Body of pancreas (tissue), 4 donors: ENCODE results near the gene TOP3A. TPM values are rescaled to one million over a fixed set of nuclear protein-coding genes. Genes with fewer than 3 reads are reported as not detected.

ENCODE experiments used
- ATAC-seq: fragments of 150-250 bp; one replicate; pipeline ENCODE4 v1.9.1; 2016
- DNase-seq, 4 donors: peaks; one replicate each; pipeline ENCODE4 v3.0.0-alpha.2; 2019
- H3K27ac ChIP-seq, 4 donors: fragments of 200-600 bp; sonication (generic); 1 replicate in 3 of 4; 2 replicates in 1 of 4; pipeline versions ENCODE4 v1.5.1 to v1.6.1; 2016 to 2019; ENCODE audit warnings: mild to moderate bottlenecking in 1 of 4, mixed read lengths in 1 of 4, moderate library complexity in 1 of 4
- H3K27me3 ChIP-seq, 2 donors: fragments of 200-600 bp; sonication (generic); one replicate each; pipeline ENCODE4 v1.6.0; 2016; ENCODE audit warnings: mild to moderate bottlenecking in 1 of 2
- H3K36me3 ChIP-seq, 2 donors: fragments of 200-600 bp; sonication (generic); replicated peaks in 1 of 2; 2 replicates each; pipeline ENCODE4 v1.5.1; 2016; ENCODE audit warnings: low read depth in 2 of 2; ENCODE audit not compliant: insufficient read depth in 1 of 2
- H3K4me1 ChIP-seq: fragments of 200-600 bp; sonication (generic); one replicate; pipeline ENCODE4 v1.6.0; 2016
- H3K4me3 ChIP-seq, 2 donors: fragments of 200-600 bp; sonication (generic); 1 replicate in 1 of 2; 2 replicates in 1 of 2; pipeline ENCODE4 v1.5.1; 2016 to 2019
- H3K9me3 ChIP-seq, 3 donors: fragments of 200-600 bp; sonication (generic); 1 replicate in 2 of 3; 2 replicates in 1 of 3; pipeline ENCODE4 v1.5.1; 2016
- POLR2A ChIP-seq, 3 donors: fragments of 450-650 bp; IDR thresholded peaks; one replicate each; pipeline ENCODE4 v1.6.1; 2016; ENCODE audit warnings: antibody characterized with exemption in 3 of 3, mild to moderate bottlenecking in 2 of 3
- WGBS, 2 donors: methylation state at CpG; one replicate each; pipeline ENCODE4 v1.1.5; 2017; 5-methylcytosine and 5-hydroxymethylcytosine counted together
- intact Hi-C: fragments of 100-400 bp; cut with DNase I; formaldehyde crosslinking; loops from one replicate; pipeline ENCODE4 v1.15.1; 2023
- total RNA-seq, 2 donors: library from RNA; depleted of rRNA; stranded (reverse); fragments of >200 nt; gene quantifications; one replicate each; pipeline ENCODE4 v1.1.0, GENCODE V29; 2016
- TF ChIP-seq, protein P1 (sequence below), 7 experiments: fragments of 450-650 bp in 4 of 7; fragments of 200-600 bp in 3 of 7; sonication (generic) in 3 of 7; IDR thresholded peaks; one replicate each; pipeline ENCODE4 v1.5.1; 2016 to 2019; ENCODE audit warnings: antibody characterized with exemption in 7 of 7

TOP3A gene
- total RNA-seq, 2 donors from 2014 or later = 13.2 to 22.3 TPM

DNA sequence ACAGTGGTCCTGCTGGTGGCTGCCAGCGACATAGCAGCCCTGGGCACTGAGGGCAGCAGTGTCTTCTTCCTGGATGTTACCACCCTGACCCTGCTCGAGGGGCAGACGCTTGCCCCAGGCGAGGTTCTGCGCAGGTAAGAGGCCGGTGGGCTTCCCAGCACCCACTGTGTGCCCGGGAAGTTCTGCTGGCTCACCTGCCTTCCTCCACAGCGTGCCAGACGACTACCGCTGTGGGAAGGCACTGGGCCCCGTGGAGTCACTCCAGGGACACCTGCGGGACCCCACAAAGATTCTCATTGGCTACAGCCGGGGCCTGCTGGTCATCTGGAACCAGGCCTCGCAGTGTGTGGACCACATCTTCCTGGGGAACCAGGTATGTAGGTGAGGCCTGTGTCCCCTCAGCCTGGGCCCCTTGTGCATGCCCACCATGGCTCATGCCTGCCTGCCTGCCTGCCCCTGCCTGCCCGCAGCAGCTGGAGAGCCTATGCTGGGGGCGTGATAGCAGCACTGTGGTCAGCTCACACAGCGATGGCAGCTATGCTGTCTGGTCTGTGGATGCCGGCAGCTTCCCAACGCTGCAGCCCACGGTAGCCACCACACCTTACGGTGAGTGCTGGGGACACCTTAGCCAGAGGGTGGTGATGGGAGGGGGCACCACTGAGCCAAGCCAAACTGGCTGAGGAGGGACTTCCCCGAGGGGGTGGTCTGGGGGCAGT is 80.8 kb downstream of the TOP3A start:
- H3K36me3 ChIP-seq = no peaks in the 10 kb centered on the region
- no peak for DNase-seq
- intact Hi-C loops = no loop called here

DNA sequence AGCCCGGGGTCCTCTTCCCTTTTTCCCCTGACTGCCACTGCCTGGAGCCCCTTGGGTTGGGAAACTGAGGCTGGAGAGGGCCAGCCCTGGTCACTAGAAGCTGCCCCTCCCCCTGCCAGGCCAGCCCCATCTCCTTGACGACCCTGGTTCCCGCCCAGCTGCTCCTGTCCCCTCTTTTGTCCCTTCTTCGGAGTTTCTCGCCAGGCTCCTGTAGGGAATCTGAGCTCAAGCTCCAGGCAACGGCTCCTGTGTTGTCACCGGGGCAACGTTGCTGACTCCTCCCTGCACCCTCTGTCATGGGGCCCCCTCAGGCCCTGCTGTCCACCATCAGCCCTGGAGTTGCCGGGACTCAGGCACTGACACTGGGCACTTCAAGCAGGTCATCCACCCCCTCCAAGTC is 83.6 kb downstream of the TOP3A start:
- ATAC-seq (no peak), DNase-seq (no peak)
- Histone ChIP-seq H3K9me3 (no peaks in the 10 kb centered on the region), H3K4me1 (peaks cover 6% of the 10 kb centered on the region), H3K27ac (no peak overlapping the region), H3K4me3 (no peak overlapping the region), H3K27me3 (no peaks in the 10 kb centered on the region), H3K36me3 (no peaks in the 10 kb centered on the region)
- 71 to 76% methylated on average over 5 to 9 of the region's 9 CpGs for WGBS, 2 donors
- TF ChIP-seq, protein P1, sequence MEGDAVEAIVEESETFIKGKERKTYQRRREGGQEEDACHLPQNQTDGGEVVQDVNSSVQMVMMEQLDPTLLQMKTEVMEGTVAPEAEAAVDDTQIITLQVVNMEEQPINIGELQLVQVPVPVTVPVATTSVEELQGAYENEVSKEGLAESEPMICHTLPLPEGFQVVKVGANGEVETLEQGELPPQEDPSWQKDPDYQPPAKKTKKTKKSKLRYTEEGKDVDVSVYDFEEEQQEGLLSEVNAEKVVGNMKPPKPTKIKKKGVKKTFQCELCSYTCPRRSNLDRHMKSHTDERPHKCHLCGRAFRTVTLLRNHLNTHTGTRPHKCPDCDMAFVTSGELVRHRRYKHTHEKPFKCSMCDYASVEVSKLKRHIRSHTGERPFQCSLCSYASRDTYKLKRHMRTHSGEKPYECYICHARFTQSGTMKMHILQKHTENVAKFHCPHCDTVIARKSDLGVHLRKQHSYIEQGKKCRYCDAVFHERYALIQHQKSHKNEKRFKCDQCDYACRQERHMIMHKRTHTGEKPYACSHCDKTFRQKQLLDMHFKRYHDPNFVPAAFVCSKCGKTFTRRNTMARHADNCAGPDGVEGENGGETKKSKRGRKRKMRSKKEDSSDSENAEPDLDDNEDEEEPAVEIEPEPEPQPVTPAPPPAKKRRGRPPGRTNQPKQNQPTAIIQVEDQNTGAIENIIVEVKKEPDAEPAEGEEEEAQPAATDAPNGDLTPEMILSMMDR (IDR thresholded peaks at IDR 0.05) = no peak
- TF ChIP-seq POLR2A (IDR thresholded peaks at IDR 0.05) = no peak
- intact Hi-C loops = no loop called here

More for the DNA sequence above, 80.8 kb downstream of the TOP3A start:
- no peaks in the 10 kb centered on the region for H3K9me3 ChIP-seq
- TF ChIP-seq, protein P1 (IDR thresholded peaks at IDR 0.05) = no peak
- no peak for TF ChIP-seq POLR2A (IDR thresholded peaks at IDR 0.05)
- WGBS, 2 donors = 80 to 87% methylated on average over 11 to 17 of the region's 22 CpGs
- H3K27ac ChIP-seq = no peak overlapping the region
- H3K4me1 ChIP-seq = no peaks in the 10 kb centered on the region
- H3K27me3 ChIP-seq = no peaks in the 10 kb centered on the region
- ATAC-seq = no peak
- no peak overlapping the region for H3K4me3 ChIP-seq

DNA sequence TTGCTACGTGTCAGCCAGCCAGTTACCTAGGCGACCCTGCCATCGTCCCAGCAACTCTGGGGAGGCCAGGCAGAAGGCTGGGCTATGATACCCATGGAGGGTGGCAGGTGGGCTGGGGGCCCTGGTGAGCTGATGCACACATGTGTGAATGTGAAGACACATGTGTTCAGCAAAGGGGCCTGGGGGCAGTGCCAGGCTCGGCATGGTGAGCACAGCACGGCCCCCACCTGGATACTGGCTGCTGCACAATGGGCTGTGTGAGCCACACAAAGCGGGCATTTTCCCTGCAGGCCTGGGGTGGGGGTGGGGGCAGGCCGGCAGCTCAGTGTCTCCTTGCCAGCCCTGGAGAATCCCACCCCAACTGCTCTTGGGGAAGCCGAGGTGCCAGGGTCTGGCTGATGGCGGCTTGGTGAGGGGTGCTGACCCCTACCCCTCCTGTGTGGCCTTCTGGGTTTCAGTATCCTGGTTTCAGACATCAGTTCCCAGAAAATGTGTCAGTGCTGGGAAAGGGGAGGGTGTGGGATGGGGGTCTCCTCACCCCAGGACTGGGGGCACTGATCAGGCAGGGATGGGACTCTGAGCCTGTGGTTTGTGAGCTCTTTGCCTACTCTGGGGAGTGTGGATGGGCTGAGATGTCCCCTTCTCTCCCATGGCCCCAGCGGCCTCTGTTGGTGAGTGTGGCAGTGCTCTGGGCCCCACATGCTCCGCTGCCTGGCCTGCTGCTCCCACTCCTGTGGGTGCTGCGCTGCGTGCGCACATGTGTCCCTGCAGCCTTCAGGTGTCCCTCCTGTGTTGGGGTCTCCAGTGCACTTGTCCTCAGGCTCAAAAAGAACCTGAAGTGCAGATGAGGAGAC is 84.3 kb downstream of the TOP3A start:
- no peak for TF ChIP-seq POLR2A (IDR thresholded peaks at IDR 0.05)
- TF ChIP-seq, protein P1 (IDR thresholded peaks at IDR 0.05) = no peak
- intact Hi-C loops = no loop called here
- 81 to 88% methylated on average over 3 to 14 of the region's 14 CpGs for WGBS, 2 donors
- H3K27me3 ChIP-seq = no peaks in the 10 kb centered on the region
- no peak for ATAC-seq
- no peak overlapping the region for H3K27ac ChIP-seq
- H3K4me1 ChIP-seq = peaks cover 9% of the 10 kb centered on the region
- DNase-seq = no peak
- no peaks in the 10 kb centered on the region for H3K36me3 ChIP-seq
- H3K4me3 ChIP-seq = no peak overlapping the region
- no peaks in the 10 kb centered on the region for H3K9me3 ChIP-seq

DNA sequence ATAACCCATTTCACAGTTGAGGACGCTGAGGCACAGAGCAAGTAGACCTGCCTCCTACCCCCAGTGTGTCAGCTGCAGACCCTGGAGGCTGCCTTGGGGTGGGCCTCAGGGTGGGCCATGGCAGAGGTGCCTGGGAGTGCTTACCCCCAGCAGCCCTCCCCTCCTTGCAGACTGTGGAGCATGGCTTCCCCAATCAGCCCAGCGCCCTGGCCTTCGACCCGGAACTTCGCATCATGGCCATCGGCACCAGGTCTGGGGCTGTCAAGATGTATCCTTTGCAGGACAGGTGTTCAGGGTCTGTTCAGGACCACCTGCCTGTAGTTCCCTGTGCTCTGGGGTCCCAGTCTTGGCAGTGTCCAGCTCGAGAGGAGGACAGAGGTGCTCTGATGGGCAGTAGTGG is 85.0 kb downstream of the TOP3A start:
- intact Hi-C loops = no loop called here

More for the DNA sequence above, 85.0 kb downstream of the TOP3A start:
- TF ChIP-seq, protein P1 (IDR thresholded peaks at IDR 0.05) = no peak
- TF ChIP-seq POLR2A (IDR thresholded peaks at IDR 0.05) = no peak
- ATAC-seq = no peak
- 90 to 93% methylated on average over 2 to 6 of the region's 7 CpGs for WGBS, 2 donors
- Histone ChIP-seq H3K27ac (no peak overlapping the region), H3K9me3 (no peaks in the 10 kb centered on the region), H3K36me3 (no peaks in the 10 kb centered on the region), H3K4me1 (peaks cover 13% of the 10 kb centered on the region), H3K4me3 (no peak overlapping the region), H3K27me3 (no peaks in the 10 kb centered on the region)
- no peak for DNase-seq
